Measurements from ENCODE around the gene CHMP6.

The CHMP6 gene

DNA sequence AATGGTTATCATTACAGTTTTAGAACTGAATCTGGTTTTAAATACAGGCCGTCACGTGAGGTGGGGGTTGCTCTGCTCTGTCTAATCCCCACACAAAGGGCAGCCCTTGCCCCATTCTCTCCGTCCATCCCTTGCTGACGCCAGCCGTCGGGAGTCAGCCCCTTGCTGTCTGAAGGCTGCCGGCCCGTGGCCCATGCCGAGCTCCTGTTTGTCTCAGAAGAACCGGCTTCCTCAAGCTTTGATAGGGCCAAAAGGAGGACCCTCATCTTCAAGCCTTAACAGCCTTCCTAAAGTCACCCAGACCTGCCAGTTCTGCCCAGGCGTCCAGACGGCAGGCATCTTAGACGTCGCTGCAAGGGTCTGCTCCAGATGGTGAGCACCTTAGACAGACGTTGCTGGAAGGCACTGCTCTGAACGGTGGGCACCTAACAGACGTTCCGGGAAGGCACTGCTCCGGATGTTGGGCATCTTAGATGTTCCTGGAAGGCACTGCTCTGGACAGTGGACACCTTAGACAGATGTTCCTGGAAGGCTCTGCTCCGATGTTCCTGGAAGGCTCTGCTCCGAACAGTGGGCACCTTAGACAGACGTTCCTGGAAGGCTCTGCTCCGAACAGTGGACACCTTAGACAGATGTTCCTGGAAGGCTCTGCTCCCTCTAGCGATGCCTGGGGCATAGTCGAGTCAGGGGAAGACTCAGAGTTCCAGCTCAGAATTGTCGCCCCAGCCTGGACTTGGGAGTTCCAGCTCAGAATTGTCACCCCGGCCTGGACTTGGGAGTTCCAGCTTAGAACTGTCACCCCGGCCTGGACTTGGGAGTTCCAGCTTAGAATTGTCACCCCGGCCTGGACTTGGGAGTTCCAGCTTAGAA lies 35.1 kb upstream of the CHMP6 start:
- in situ Hi-C loops (cut with HindIII; ENCODE audit: low sequenced_read_pairs), result loop anchor here (25.0 kb wide), 1 partner anchor 519 kb away; no protein-coding TSS in a partner anchor
- no peak overlapping the region for H3K4me3 ChIP-seq (ENCODE audit: low read depth, low read length)
- no peak for DNase-seq (ENCODE audit: low read depth)
- TF ChIP-seq, protein P1, sequence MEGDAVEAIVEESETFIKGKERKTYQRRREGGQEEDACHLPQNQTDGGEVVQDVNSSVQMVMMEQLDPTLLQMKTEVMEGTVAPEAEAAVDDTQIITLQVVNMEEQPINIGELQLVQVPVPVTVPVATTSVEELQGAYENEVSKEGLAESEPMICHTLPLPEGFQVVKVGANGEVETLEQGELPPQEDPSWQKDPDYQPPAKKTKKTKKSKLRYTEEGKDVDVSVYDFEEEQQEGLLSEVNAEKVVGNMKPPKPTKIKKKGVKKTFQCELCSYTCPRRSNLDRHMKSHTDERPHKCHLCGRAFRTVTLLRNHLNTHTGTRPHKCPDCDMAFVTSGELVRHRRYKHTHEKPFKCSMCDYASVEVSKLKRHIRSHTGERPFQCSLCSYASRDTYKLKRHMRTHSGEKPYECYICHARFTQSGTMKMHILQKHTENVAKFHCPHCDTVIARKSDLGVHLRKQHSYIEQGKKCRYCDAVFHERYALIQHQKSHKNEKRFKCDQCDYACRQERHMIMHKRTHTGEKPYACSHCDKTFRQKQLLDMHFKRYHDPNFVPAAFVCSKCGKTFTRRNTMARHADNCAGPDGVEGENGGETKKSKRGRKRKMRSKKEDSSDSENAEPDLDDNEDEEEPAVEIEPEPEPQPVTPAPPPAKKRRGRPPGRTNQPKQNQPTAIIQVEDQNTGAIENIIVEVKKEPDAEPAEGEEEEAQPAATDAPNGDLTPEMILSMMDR (IDR thresholded peaks at IDR 0.05; ENCODE audit: low read depth, low read length, missing control alignments), result no peak

DNA sequence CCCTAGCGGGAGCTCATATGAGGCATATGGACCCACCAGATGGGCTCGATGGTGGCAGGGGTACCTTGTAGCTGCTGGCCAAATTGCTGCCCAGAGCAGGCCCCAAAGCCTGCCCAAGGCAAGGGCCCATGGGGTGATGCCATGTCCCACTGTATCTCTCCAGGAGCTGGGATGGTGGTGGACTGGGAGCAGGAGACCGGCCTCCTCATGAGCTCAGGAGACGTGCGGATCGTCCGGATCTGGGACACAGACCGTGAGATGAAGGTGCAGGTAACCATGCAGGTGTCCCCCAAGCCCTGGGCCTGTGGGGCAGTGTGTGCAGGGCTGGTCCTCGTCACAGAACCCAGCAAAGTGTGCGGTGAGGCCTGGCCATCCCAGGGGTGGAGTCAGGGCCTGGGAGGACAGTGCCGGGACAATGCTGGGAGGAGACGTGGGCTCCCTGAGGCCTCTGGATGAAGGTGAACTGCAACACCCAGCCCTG lies 34.1 kb upstream of the CHMP6 start:
- no peak for DNase-seq (ENCODE audit: low read depth)
- in situ Hi-C loops (cut with HindIII; ENCODE audit: low sequenced_read_pairs), result loop anchor here (25.0 kb wide), 1 partner anchor 520 kb away; no protein-coding TSS in a partner anchor
- H3K4me3 ChIP-seq (ENCODE audit: low read depth, low read length), result no peak overlapping the region
- TF ChIP-seq, protein P1 (IDR thresholded peaks at IDR 0.05; ENCODE audit: low read depth, low read length, missing control alignments), result no peak

DNA sequence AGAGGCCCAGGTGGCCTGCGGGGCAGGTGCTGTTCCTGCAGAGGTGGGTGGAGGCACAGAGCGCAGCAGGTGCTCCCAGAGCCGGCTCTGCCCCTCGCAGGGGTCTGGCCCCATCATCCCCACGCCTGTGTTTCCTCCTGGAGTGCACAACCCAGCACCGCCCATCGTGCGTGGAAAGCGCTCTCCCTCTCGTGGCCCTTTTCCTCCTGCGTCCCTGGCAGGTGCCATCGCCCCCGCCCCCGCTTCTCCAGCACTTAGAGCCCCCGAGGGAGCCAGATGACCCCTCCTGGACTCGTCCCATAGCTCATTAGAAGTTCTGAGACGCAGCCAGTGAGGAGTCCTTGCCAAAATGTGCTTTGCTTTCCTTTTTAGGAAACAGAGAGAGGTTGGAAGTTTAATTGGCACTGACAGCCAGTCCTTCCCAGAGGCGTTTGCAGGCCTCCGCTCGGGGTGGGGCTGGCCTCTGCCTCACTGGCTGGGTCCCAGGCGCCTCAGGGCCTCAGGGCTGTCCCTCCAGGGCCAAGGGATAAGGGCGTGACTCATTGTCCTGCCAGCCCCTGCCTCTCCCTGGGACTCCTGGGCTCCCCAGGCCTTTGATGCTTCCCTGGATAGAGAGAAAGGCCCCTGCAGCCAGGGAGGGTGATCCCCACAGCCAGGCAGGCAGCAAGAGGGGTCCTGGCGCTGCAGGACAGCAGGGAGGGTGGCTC lies 32.2 kb upstream of the CHMP6 start:
- in situ Hi-C loops (cut with HindIII; ENCODE audit: low sequenced_read_pairs), result loop anchor here (25.0 kb wide), 1 partner anchor 522 kb away; no protein-coding TSS in a partner anchor
- TF ChIP-seq, protein P1 (IDR thresholded peaks at IDR 0.05; ENCODE audit: low read depth, low read length, missing control alignments), result no peak
- peak; percentile 56 for DNase-seq (ENCODE audit: low read depth)
- H3K4me3 ChIP-seq (ENCODE audit: low read depth, low read length), result no peak overlapping the region

DNA sequence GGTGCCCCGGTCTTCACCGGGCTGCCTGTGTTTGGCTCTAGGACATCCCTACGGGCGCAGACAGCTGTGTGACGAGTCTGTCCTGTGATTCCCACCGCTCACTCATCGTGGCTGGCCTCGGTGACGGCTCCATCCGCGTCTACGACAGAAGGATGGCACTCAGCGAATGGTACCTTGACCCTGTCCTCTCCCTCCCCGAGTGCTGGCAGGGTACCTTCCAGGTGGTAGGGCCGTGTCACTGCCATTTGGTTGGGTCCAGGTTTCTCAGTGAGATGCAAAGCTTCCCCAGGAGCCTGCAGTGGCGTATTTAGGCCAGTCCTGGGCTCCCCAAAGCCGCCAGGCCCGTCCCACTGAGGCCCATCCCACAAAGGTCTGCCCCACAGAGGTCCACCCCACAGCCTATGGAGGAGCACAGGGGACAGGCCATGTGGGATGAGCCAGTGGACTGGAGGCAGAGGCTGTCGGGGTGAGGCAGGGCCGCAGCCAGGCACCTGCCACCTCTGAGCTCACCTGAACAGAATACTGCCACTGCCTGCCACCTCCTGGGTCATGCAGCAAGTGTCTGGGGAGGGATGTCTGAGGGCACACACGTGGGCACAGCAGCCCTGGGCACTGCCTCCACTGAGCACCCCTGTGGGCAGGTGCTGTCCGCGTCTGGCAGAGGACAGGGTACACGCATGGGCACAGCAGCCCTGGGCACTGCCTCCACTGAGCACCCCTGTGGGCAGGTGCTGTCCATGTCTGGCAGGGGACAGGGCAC lies 31.4 kb upstream of the CHMP6 start:
- TF ChIP-seq, protein P1 (IDR thresholded peaks at IDR 0.05; ENCODE audit: low read depth, low read length, missing control alignments), result no peak
- in situ Hi-C loops (cut with HindIII; ENCODE audit: low sequenced_read_pairs), result loop anchor here (25.0 kb wide), 1 partner anchor 523 kb away; no protein-coding TSS in a partner anchor
- no peak for DNase-seq (ENCODE audit: low read depth)
- no peak overlapping the region for H3K4me3 ChIP-seq (ENCODE audit: low read depth, low read length)

DNA sequence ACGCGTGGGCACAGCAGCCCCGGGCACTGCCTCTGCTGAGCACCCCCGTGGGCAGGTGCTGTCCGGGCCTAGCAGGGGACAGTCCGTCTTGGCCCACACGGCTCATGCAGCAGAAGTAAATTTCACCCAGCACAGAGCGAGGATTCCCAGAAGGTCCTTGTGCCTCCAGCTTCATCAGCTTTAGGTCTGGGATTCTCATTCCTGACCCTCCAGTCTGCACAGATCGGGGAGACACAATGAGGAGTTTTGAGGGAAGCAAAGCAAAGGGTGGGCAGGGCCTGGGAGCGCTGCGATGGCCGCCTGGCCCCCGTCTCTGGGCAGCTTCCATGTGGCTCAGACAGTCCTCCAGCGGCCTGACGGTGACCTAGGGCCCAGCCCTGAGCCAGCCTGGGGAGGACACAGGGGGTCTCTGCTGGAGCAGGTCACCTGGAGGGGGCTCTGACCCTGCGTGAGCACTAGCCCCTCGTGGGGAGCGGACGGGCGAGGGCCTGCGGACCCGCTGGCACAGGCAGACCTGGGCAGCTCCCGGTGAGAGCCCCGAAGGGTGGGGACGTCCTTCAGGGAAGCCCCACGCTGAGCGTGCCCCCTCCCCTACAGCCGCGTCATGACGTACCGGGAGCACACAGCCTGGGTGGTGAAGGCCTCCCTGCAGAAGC lies 30.7 kb upstream of the CHMP6 start:
- no peak overlapping the region for H3K4me3 ChIP-seq (ENCODE audit: low read depth, low read length)
- TF ChIP-seq, protein P1 (IDR thresholded peaks at IDR 0.05; ENCODE audit: low read depth, low read length, missing control alignments), result no peak
- DNase-seq (ENCODE audit: low read depth), result no peak
- in situ Hi-C loops (cut with HindIII; ENCODE audit: low sequenced_read_pairs), result loop anchor here (25.0 kb wide), 1 partner anchor 524 kb away; no protein-coding TSS in a partner anchor

All from astrocyte of the cerebellum (primary cell).